ENCODE measurements around the gene HPCA.

- TF ChIP-seq TAF1 (IDR thresholded peaks at IDR 0.05; ENCODE audit: low read depth, low read length) (no peak), POLR2A (IDR thresholded peaks at IDR 0.05; ENCODE audit: low read depth, low read length) (no peak)
Observed at GRCh38 chr1:32899586-32900296, 13.4 kb downstream of the HPCA start.
